ENCODE data around the gene ZNF853.

DNA sequence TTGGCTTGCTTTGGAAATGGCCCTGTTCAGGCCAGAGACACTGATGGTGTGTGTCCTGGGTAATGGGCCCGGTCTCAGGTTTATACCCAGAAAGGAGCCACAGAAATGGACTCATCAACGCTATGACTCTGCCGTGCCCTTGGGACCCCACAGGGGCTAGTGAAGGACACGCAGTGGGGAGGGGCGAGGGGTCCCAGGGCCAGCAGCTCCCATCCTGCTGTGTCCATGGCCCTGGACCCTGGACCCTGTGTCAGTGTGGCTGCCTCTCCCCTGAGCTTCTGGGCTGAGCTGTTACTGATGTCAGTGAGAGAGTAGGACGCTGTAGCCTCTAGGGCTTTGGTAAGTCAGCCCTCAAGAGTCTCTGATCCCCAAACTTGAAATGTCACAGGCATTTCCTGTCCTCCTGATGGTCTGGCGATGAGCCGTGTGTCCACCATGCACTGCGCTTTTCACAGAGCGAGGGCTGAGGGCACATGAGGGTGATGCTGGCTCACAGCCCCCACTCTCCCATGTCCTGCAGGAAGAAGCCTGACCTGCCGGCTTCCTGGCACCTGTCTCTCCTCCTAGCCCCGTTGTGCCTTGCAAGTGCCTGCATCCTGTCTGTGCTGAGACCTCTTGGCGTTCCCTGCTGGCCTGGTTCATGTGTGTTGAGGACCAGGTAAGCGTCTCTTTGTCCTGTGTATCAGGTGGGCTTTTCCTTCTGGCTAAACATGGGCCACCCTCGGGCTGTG lies 26.1 kb downstream of the ZNF853 start:
- no peak for TF ChIP-seq POLR2AphosphoS5 (IDR thresholded peaks at IDR 0.05; ENCODE audit: low read depth, low read length)
- TF ChIP-seq TAF1 (IDR thresholded peaks at IDR 0.05; ENCODE audit: low read depth, low read length), result no peak
- no peak for TF ChIP-seq POLR2A (IDR thresholded peaks at IDR 0.05; ENCODE audit: low read depth, low read length)
- TF ChIP-seq SPI1 (IDR thresholded peaks at IDR 0.05; ENCODE audit: low read depth, low read length), result no peak
- no peak for TF ChIP-seq PAX5 (IDR thresholded peaks at IDR 0.05; ENCODE audit: insufficient read depth, low read length, severe bottlenecking)

Measured in GM12891 (cell line).